Measurements from ENCODE around the gene FGF14.
A peak's percentile ranks its signal among the peaks of the same experiment; 100 is the strongest.
"Not testable (repeated sequence)": the region's sequence is repeated elsewhere in the genome, so short reads cannot be mapped to it uniquely, and the experiment has no call there.

FGF14 gene

DNA sequence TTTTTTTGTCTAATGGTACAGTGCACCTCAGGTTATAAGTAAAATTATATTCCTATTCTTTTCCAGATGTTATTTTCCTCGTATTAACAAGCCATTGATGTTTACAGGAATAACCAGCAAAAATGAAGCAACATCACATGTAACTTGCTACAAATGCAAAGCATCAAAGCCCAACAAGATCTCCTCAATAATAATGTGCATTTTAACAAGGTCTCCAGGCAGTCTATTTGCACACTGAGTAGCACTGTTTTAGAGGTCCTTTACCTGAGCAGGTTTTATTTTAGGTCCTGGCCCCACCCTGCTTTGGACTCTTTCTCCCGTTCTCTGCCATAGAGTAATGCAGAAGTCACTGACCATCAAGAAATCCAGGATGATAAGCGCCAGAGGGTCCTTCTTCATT is 298.4 kb downstream of the FGF14 start:
- no peak for DNase-seq (ENCODE audit: extremely low read depth, low read depth)
- TF ChIP-seq, protein P1, sequence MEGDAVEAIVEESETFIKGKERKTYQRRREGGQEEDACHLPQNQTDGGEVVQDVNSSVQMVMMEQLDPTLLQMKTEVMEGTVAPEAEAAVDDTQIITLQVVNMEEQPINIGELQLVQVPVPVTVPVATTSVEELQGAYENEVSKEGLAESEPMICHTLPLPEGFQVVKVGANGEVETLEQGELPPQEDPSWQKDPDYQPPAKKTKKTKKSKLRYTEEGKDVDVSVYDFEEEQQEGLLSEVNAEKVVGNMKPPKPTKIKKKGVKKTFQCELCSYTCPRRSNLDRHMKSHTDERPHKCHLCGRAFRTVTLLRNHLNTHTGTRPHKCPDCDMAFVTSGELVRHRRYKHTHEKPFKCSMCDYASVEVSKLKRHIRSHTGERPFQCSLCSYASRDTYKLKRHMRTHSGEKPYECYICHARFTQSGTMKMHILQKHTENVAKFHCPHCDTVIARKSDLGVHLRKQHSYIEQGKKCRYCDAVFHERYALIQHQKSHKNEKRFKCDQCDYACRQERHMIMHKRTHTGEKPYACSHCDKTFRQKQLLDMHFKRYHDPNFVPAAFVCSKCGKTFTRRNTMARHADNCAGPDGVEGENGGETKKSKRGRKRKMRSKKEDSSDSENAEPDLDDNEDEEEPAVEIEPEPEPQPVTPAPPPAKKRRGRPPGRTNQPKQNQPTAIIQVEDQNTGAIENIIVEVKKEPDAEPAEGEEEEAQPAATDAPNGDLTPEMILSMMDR (IDR thresholded peaks at IDR 0.05; ENCODE audit: low read depth, low read length): no peak

DNA sequence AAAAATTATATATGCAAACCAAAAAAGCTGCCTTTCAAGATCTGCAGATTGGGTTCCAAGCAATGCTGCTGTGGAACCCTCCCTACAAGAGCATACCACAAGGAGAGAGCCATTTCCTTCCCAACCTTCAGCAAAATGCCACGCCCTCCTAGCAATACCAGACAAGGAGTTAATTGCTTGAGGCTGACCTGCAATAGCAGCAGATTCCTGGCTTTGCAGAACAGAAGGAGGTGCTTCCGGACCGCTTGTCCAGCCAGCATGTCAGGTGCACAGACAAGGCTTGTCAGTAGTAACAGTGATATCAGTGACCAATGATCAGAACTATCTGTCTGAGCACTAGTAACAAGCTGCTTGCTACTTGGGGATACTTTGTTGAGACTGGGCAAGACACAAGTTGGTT is 301.6 kb downstream of the FGF14 start:
- TF ChIP-seq, protein P1 (IDR thresholded peaks at IDR 0.05; ENCODE audit: low read depth, low read length): no peak
- no peak for DNase-seq (ENCODE audit: extremely low read depth, low read depth)

DNA sequence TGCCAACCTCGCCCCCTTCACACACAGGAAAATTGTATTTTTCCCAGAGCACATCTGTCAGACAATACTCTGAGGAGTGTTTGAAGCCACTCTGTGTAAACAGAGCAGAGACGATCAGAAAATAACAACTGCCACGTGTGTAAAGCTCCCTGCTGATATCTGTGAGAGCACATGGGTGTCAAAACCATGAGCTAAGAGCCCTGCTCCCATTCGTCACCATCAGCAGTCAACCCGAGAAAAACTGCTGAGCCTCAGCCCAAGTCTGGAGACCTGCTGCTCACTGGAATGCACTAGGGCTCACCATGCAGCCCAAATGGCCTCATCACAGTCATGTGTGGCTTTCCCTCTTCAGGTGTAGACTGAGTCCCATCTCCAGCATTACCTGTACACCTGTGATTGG is 304.1 kb downstream of the FGF14 start:
- TF ChIP-seq, protein P1 (IDR thresholded peaks at IDR 0.05; ENCODE audit: low read depth, low read length): no peak
- DNase-seq (ENCODE audit: extremely low read depth, low read depth): no peak

DNA sequence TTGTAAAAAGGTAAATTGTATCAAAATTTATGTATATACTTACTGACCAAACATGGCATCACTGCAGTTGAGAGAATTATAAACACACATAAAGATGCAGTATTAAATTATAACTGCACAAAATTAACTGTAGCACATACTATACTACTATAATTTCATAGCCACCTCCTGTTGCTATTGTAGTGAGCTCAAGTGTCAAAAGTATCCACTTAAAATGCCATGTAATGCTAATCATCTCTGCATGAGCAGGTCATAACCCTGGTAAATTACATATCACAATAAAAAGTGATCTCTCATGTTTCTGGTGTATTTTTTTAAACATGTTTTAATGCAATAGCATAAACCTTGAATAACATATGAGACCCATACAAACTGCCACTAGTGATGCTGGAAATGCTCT is 308.6 kb downstream of the FGF14 start:
- DNase-seq (ENCODE audit: extremely low read depth, low read depth): not testable (repeated sequence)

DNA sequence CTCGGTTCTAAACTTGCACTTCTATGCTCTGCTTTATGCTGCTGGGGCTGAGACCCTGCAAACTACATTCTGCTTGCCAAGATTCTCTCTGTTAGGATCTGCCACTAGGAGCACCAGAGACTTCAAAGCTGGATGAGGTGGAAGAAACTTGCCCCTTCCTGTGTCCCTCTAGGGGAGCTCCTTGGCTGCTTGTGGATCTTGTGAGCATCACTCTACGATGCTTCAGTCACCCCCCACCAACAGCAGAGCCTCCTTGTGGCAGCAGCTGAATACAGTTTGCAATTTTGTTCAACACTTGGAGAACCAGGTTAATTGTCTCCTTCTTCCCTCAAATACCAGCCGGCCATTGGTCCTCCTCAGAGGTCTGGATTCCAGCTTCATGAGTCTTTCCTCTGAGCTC is 310.6 kb downstream of the FGF14 start:
- TF ChIP-seq, protein P1 (IDR thresholded peaks at IDR 0.05; ENCODE audit: low read depth, low read length): peak; percentile 0; the same call in 1 of the 2 replicates
- DNase-seq (ENCODE audit: extremely low read depth, low read depth): no peak

DNA sequence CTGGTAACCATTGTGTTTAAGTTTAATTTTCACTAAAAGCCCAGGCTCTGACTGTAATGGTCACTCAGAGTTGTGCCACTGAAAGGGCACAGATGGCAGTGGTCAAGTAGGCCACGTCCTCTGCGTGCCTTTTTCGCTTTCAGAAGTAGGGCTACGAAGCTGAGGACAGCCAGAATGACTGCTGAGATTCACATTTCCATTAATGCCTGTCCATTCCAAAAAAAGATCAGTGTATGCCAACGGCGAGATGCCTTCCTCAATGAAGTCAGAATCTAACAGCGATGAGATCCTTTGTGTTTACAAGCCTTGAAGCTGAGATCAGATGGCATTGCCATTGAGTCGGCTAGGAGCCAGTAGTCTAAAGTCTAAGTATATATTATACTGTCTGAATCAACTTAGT is 311.3 kb downstream of the FGF14 start:
- no peak for DNase-seq (ENCODE audit: extremely low read depth, low read depth)
- TF ChIP-seq, protein P1 (IDR thresholded peaks at IDR 0.05; ENCODE audit: low read depth, low read length): no peak

DNA sequence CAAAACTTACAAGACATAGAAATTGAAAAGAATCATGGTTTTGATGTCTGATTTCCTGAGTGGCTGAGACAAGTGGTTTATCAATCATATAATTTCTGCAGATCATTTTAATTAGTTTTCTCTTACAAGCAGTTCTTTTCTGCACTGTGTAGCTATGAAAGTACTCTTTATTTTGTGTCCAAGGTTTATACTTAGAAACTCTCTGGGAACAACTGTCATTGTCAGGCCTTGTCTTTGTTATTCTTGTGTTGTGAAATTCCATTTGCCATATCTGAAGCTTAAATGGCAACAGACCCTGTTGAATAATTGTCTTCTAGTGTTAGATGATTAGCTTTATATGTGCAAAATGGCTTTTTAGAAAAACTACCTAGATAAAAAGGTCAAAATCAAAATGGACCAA is 312.1 kb downstream of the FGF14 start:
- TF ChIP-seq, protein P1 (IDR thresholded peaks at IDR 0.05; ENCODE audit: low read depth, low read length): no peak
- no peak for DNase-seq (ENCODE audit: extremely low read depth, low read depth)

DNA sequence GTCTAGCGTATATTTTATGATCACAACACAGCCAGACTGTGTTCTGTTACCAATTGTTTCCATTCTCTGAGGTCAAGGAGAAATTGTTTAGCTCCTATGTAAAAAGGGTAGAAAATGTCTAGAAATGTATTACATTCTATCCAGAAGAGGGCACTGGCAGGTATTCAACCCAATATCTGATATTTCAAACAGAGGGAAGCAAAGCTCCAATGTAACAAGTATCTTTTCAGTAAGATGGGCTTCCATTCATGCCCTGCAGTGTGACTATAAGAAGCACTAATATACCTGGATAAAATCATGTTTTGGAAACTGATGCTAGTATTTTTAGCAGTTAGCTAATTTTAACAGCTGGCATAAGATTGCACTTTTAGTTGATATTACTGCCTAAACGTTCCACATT is 312.7 kb downstream of the FGF14 start:
- TF ChIP-seq, protein P1 (IDR thresholded peaks at IDR 0.05; ENCODE audit: low read depth, low read length): no peak; the same call in 1 of the 2 replicates
- DNase-seq (ENCODE audit: extremely low read depth, low read depth): no peak
